Ishikawa (cell line): ENCODE measurements around the gene IGFL1.

ENCODE experiments used
- CEBPB ChIP-seq: IDR thresholded peaks from 2 replicates; pipeline ENCODE4 v1.6.1; 2012
- CREB1 ChIP-seq: IDR thresholded peaks from 2 replicates; pipeline ENCODE4 v1.6.1; 2012; ENCODE audit warnings: low read depth
- EGR1 ChIP-seq: IDR thresholded peaks from 2 replicates; pipeline ENCODE4 v1.6.1; 2012
- EP300 ChIP-seq: IDR thresholded peaks from 2 replicates; pipeline ENCODE4 v1.6.1; 2012; ENCODE audit warnings: borderline replicate concordance
- FOXM1 ChIP-seq: IDR thresholded peaks from 2 replicates; pipeline ENCODE4 v1.6.1; 2012; ENCODE audit warnings: low read depth, borderline replicate concordance
- MAX ChIP-seq: IDR thresholded peaks from 2 replicates; pipeline ENCODE4 v1.6.1; 2012
- NFIC ChIP-seq: IDR thresholded peaks from 2 replicates; pipeline ENCODE4 v1.6.1; 2012
- RAD21 ChIP-seq: IDR thresholded peaks from 2 replicates; pipeline ENCODE4 v1.6.1; 2012; ENCODE audit warnings: low read depth
- REST ChIP-seq: IDR thresholded peaks from 2 replicates; pipeline ENCODE4 v1.6.1; 2012; ENCODE audit warnings: low read depth, mild to moderate bottlenecking
- TAF1 ChIP-seq: IDR thresholded peaks from 2 replicates; pipeline ENCODE4 v1.6.1; 2012; ENCODE audit warnings: low read depth, mild to moderate bottlenecking
- TCF12 ChIP-seq: IDR thresholded peaks from 2 replicates; pipeline ENCODE4 v1.6.1; 2012; ENCODE audit warnings: low read depth
- TEAD4 ChIP-seq: IDR thresholded peaks from 2 replicates; pipeline ENCODE4 v1.6.1; 2012
- USF1 ChIP-seq: IDR thresholded peaks from 2 replicates; pipeline ENCODE4 v1.6.1; 2012
- YY1 ChIP-seq: IDR thresholded peaks from 2 replicates; pipeline ENCODE4 v1.6.1; 2012; ENCODE audit warnings: low read depth
- ZBTB7A ChIP-seq: IDR thresholded peaks from 2 replicates; pipeline ENCODE4 v1.6.1; 2012; ENCODE audit warnings: low read depth

IGFL1 gene

GRCh38 chr19:46220038-46220615 lies 9.4 kb upstream of the IGFL1 start:
- no peak for TF ChIP-seq REST
- no peak for TF ChIP-seq MAX
- TF ChIP-seq YY1: no peak
- no peak for TF ChIP-seq EP300
- TF ChIP-seq ZBTB7A: no peak
- TF ChIP-seq TCF12: no peak
- TF ChIP-seq RAD21: no peak
- TF ChIP-seq CREB1: no peak
- no peak for TF ChIP-seq USF1
- no peak for TF ChIP-seq CEBPB
- TF ChIP-seq NFIC: no peak
- no peak for TF ChIP-seq TEAD4
- TF ChIP-seq FOXM1: no peak

- TF ChIP-seq EP300 (no peak), REST (no peak), CREB1 (no peak), EGR1 (no peak)
Observed at GRCh38 chr19:46221152-46221551, 8.4 kb upstream of the IGFL1 start.

- TF ChIP-seq YY1 (0 out of 2 replicates have a peak, but pooled peaks have one; percentile 20), EGR1 (no peak), EP300 (peak; percentile 24; the same call in 1 of the 2 replicates), ZBTB7A (no peak), NFIC (peak; percentile 89), TEAD4 (peak; percentile 87), REST (peak; percentile 90), RAD21 (peak; percentile 4; the same call in 1 of the 2 replicates), TCF12 (0 out of 2 replicates have a peak, but pooled peaks have one; percentile 38)
Observed at GRCh38 chr19:46221981-46222610, 7.4 kb upstream of the IGFL1 start.

- TF ChIP-seq TEAD4: no peak
- no peak for TF ChIP-seq NFIC
- TF ChIP-seq YY1: no peak
- no peak for TF ChIP-seq EP300
- TF ChIP-seq TAF1: no peak
- no peak for TF ChIP-seq MAX
- TF ChIP-seq REST: no peak
Observed at GRCh38 chr19:46224773-46225172, 4.8 kb upstream of the IGFL1 start.
